H1 (cell line): ENCODE results near the gene FOXQ1. TPM values are rescaled to one million over a fixed set of nuclear protein-coding genes. Genes with fewer than 3 reads are reported as not detected.

ENCODE experiments used
- CTCF ChIA-PET: fragments of 300-600 bp; sonication (Branson Sonifier 250); formaldehyde crosslinking; loops from one replicate; lab custom pipeline; 2021; ENCODE audit not compliant: partially characterized antibody; lab: Charles Lee
- POLR2A ChIA-PET: fragments of 300-600 bp; sonication (Branson Sonifier 250); formaldehyde crosslinking; loops from one replicate; lab custom pipeline; 2021; ENCODE audit warnings: inconsistent platforms; ENCODE audit not compliant: partially characterized antibody; lab: Charles Lee
- DNase-seq, 2 experiments: peaks; one replicate each; pipeline versions ENCODE4 v3.0.0 to v3.0.0-alpha.2; 2010 to 2022; ENCODE audit warnings: low spot score in 2 of 2, low read depth in 1 of 2, mixed read lengths in 1 of 2
- FAIRE-seq: peaks from 2 replicates; lab custom pipeline; 2011; peaks lifted over from hg19 to GRCh38; lab: Jason Lieb, UNC
- H2AFZ ChIP-seq: 2 replicates; pipeline ENCODE4 v1.8.1; 2012; ENCODE audit warnings: low read length, inconsistent platforms
- H2AK5ac ChIP-seq: 2 replicates; pipeline ENCODE4 v1.6.1; 2013; ENCODE audit warnings: low read depth, low read length
- H2BK120ac ChIP-seq: replicated peaks from 2 replicates; pipeline ENCODE3; 2013; ENCODE audit warnings: low read depth, low read length, inconsistent platforms
- H2BK12ac ChIP-seq: 2 replicates; pipeline ENCODE4 v1.6.1; 2013; ENCODE audit warnings: low read depth, low read length
- H2BK15ac ChIP-seq: 2 replicates; pipeline ENCODE4 v1.6.1; 2013; ENCODE audit warnings: low read length
- H2BK20ac ChIP-seq: 2 replicates; pipeline ENCODE4 v1.6.1; 2013; ENCODE audit warnings: low read length
- H2BK5ac ChIP-seq: 2 replicates; pipeline ENCODE4 v1.6.1; 2013; ENCODE audit warnings: low read depth, low read length
- H3K14ac ChIP-seq: 2 replicates; pipeline ENCODE4 v1.6.1; 2013; ENCODE audit warnings: inconsistent platforms; ENCODE audit not compliant: insufficient read length
- H3K18ac ChIP-seq: 2 replicates; pipeline ENCODE4 v1.6.1; 2013; ENCODE audit warnings: low read length; ENCODE audit errors: extremely low read depth
- H3K23ac ChIP-seq: 2 replicates; pipeline ENCODE4 v1.6.1; 2013; ENCODE audit warnings: inconsistent platforms; ENCODE audit not compliant: insufficient read length
- H3K23me2 ChIP-seq: 2 replicates; pipeline ENCODE4 v1.6.1; 2013; ENCODE audit warnings: low read depth, low read length
- H3K27ac ChIP-seq: 2 replicates; pipeline ENCODE4 v1.6.1; 2011; ENCODE audit warnings: low read depth, low read length, inconsistent platforms
- H3K27me3 ChIP-seq, 4 experiments: replicated peaks in 1 of 4; 1 replicate in 1 of 4; 2 replicates in 3 of 4; pipeline versions ENCODE4 v1.6.1 to v1.8.1; 2011 to 2013; ENCODE audit warnings: low read length in 3 of 4, mild to moderate bottlenecking in 3 of 4, inconsistent platforms in 2 of 4, mixed read lengths in 2 of 4, moderate library complexity in 1 of 4; ENCODE audit not compliant: control insufficient read depth in 3 of 4, insufficient read depth in 3 of 4; ENCODE audit errors: extremely low read depth in 1 of 4
- H3K36me3 ChIP-seq, 4 experiments: 2 replicates each; pipeline versions ENCODE4 v1.6.1 to v1.8.1; 2011 to 2013; ENCODE audit warnings: mild to moderate bottlenecking in 4 of 4, low read length in 3 of 4, moderate library complexity in 2 of 4, control low read depth in 1 of 4, inconsistent platforms in 1 of 4; ENCODE audit not compliant: insufficient read depth in 4 of 4, control insufficient read depth in 2 of 4
- H3K4ac ChIP-seq: replicated peaks from 2 replicates; pipeline ENCODE3; 2013; ENCODE audit warnings: low read length, low read depth, mixed read lengths, inconsistent platforms; ENCODE audit not compliant: insufficient read length
- H3K4me1 ChIP-seq, 4 experiments: replicated peaks in 1 of 4; 1 replicate in 1 of 4; 2 replicates in 3 of 4; pipeline versions ENCODE4 v1.6.1 to v1.8.1; 2011 to 2013; ENCODE audit warnings: low read length in 3 of 4, inconsistent platforms in 2 of 4, mixed read lengths in 1 of 4; ENCODE audit not compliant: insufficient read depth in 4 of 4, control insufficient read depth in 3 of 4
- H3K4me2 ChIP-seq, 2 experiments: 2 replicates each; pipeline versions ENCODE4 v1.6.1 to v1.8.1; 2011 to 2013; ENCODE audit warnings: low read depth in 2 of 2, low read length in 2 of 2, control low read depth in 1 of 2, inconsistent platforms in 1 of 2, mild to moderate bottlenecking in 1 of 2; ENCODE audit not compliant: insufficient read depth in 1 of 2
- H3K4me3 ChIP-seq, 4 experiments: fragments of 200-600, 300-600 bp in 1 of 4; sonication (generic), shearing (Covaris generic), sonication (Bioruptor Twin) in 1 of 4; 2 replicates each; pipeline versions ENCODE4 v1.5.1 to v1.8.1; 2011 to 2016; ENCODE audit warnings: low read length in 4 of 4, low read depth in 3 of 4, control low read depth in 2 of 4, inconsistent platforms in 2 of 4, mild to moderate bottlenecking in 2 of 4, mixed read lengths in 1 of 4, moderate library complexity in 1 of 4; ENCODE audit not compliant: insufficient read depth in 2 of 4; ENCODE audit errors: extremely low read depth in 1 of 4
- H3K56ac ChIP-seq: replicated peaks from 2 replicates; pipeline ENCODE3; 2013; ENCODE audit warnings: low read depth, mild to moderate bottlenecking, mixed read lengths, low read length, inconsistent platforms; ENCODE audit not compliant: insufficient read length
- H3K79me1 ChIP-seq: 2 replicates; pipeline ENCODE4 v1.6.1; 2013; ENCODE audit warnings: low read depth, low read length, control low read depth
- H3K79me2 ChIP-seq, 2 experiments: 2 replicates each; pipeline versions ENCODE4 v1.6.1 to v1.8.1; 2012 to 2013; ENCODE audit warnings: low read length in 2 of 2, mild to moderate bottlenecking in 2 of 2, inconsistent platforms in 1 of 2; ENCODE audit not compliant: insufficient read depth in 2 of 2, control insufficient read depth in 1 of 2
- H3K9ac ChIP-seq, 4 experiments: replicated peaks in 1 of 4; 1 replicate in 1 of 4; 2 replicates in 3 of 4; pipeline versions ENCODE4 v1.6.1 to v1.8.1; 2011 to 2013; ENCODE audit warnings: low read depth in 3 of 4, low read length in 3 of 4, control low read depth in 2 of 4, mild to moderate bottlenecking in 2 of 4, moderate library complexity in 2 of 4, inconsistent platforms in 1 of 4; ENCODE audit errors: extremely low read depth in 1 of 4
- H3K9me3 ChIP-seq, 2 experiments: 2 replicates each; pipeline versions ENCODE4 v1.6.1 to v1.8.1; 2012 to 2013; ENCODE audit warnings: mild to moderate bottlenecking in 2 of 2, moderate library complexity in 2 of 2, control low read depth in 1 of 2, inconsistent platforms in 1 of 2, low read depth in 1 of 2, low read length in 1 of 2, mixed read lengths in 1 of 2; ENCODE audit not compliant: insufficient read depth in 2 of 2
- H4K20me1 ChIP-seq, 2 experiments: replicated peaks in 1 of 2; 2 replicates each; pipeline versions ENCODE3 to v1.8.1; 2011 to 2013; ENCODE audit warnings: inconsistent platforms in 2 of 2, low read length in 2 of 2, mild to moderate bottlenecking in 1 of 2; ENCODE audit not compliant: insufficient read depth in 2 of 2, control insufficient read depth in 1 of 2
- H4K5ac ChIP-seq: 2 replicates; pipeline ENCODE4 v1.6.1; 2013; ENCODE audit warnings: low read length, low read depth, mixed read lengths, inconsistent platforms; ENCODE audit not compliant: insufficient read length
- H4K8ac ChIP-seq: 2 replicates; pipeline ENCODE4 v1.8.0; 2013; ENCODE audit warnings: mild to moderate bottlenecking, moderate library complexity, low read length, inconsistent platforms; ENCODE audit not compliant: insufficient read depth; ENCODE audit errors: extremely low read depth
- H4K91ac ChIP-seq: replicated peaks from 2 replicates; pipeline ENCODE3; 2013; ENCODE audit warnings: low read length, mixed read lengths, inconsistent platforms; ENCODE audit not compliant: insufficient read length
- CHD1 ChIP-seq: IDR thresholded peaks from 2 replicates; pipeline ENCODE4 v1.6.1; 2012; ENCODE audit warnings: low read depth, low read length, improper control_type of control experiment
- CTBP2 ChIP-seq: IDR thresholded peaks from 2 replicates; pipeline ENCODE4 v1.7.0; 2011; ENCODE audit warnings: borderline replicate concordance, mild to moderate bottlenecking, moderate library complexity, mixed read lengths, low read length; ENCODE audit not compliant: insufficient read depth, insufficient read length
- FOSL1 ChIP-seq: IDR thresholded peaks from 2 replicates; pipeline ENCODE4 v1.6.1; 2011; ENCODE audit warnings: mild to moderate bottlenecking, low read depth, low read length, moderate library complexity; ENCODE audit not compliant: insufficient read depth
- JUND ChIP-seq: IDR thresholded peaks from 2 replicates; pipeline ENCODE4 v1.6.1; 2011; ENCODE audit warnings: mild to moderate bottlenecking, improper control_type of control experiment, low read length
- PHF8 ChIP-seq: fragments of 200-600 bp; sonication (generic); conservative IDR thresholded peaks from 2 replicates; pipeline ENCODE4 v1.7.1; 2012; ENCODE audit warnings: low read depth, mild to moderate bottlenecking, inconsistent platforms, low read length, moderate library complexity
- POLR2A ChIP-seq, 2 experiments: IDR thresholded peaks; 1 replicate in 1 of 2; 2 replicates in 1 of 2; pipeline ENCODE4 v1.6.1; 2011; ENCODE audit warnings: low read depth in 2 of 2, low read length in 2 of 2, mild to moderate bottlenecking in 2 of 2; ENCODE audit errors: control extremely low read depth in 1 of 2
- POLR2AphosphoS5 ChIP-seq: IDR thresholded peaks from 2 replicates; pipeline ENCODE4 v1.6.1; 2011; ENCODE audit warnings: low read depth, low read length
- RAD21 ChIP-seq, 2 experiments: IDR thresholded peaks in 1 of 2; conservative IDR thresholded peaks in 1 of 2; 2 replicates each; pipeline ENCODE4 v1.6.1; 2011; ENCODE audit warnings: low read depth in 2 of 2, low read length in 2 of 2, improper control_type of control experiment in 1 of 2, inconsistent platforms in 1 of 2, mild to moderate bottlenecking in 1 of 2, moderate library complexity in 1 of 2
- RNF2 ChIP-seq: fragments of 200-900, 300-1000 bp; sonication (generic); IDR thresholded peaks from 2 replicates; pipeline ENCODE4 v1.7.1; 2016; ENCODE audit warnings: borderline replicate concordance, low read depth, mild to moderate bottlenecking, antibody characterized with exemption, low read length; ENCODE audit not compliant: poor library complexity, severe bottlenecking; ENCODE audit errors: missing control alignments
- SAP30 ChIP-seq: fragments of 300-600 bp; sonication (generic); IDR thresholded peaks from 2 replicates; pipeline ENCODE4 v1.7.1; 2012; ENCODE audit warnings: low read length, moderate library complexity, mild to moderate bottlenecking, inconsistent platforms; ENCODE audit not compliant: insufficient read depth, insufficient replicate concordance
- SIRT6 ChIP-seq: IDR thresholded peaks from one replicate; pipeline ENCODE4 v1.7.1; 2012; ENCODE audit warnings: low read length, inconsistent platforms
- SP4 ChIP-seq: IDR thresholded peaks from 2 replicates; pipeline ENCODE4 v1.6.1; 2012; ENCODE audit warnings: low read length, inconsistent platforms
- TCF12 ChIP-seq: IDR thresholded peaks from 2 replicates; pipeline ENCODE4 v1.6.1; 2011; ENCODE audit warnings: low read depth, mild to moderate bottlenecking, low read length
- YY1 ChIP-seq: IDR thresholded peaks from 2 replicates; pipeline ENCODE4 v1.6.1; 2011; ENCODE audit warnings: low read depth, mild to moderate bottlenecking, low read length
- WGBS, 2 experiments: shearing (Covaris generic) in 1 of 2; methylation state at CpG; one replicate each; pipeline versions ENCODE4 v1.1.6 to v1.1.7; 2013 to 2015; ENCODE audit warnings: low lambda C conversion rate in 2 of 2, mixed read lengths in 2 of 2, inconsistent platforms in 1 of 2, low coverage in 1 of 2, missing lambda C conversion rate in 1 of 2; ENCODE audit not compliant: insufficient replicate concordance in 2 of 2, insufficient coverage in 1 of 2, insufficient read length in 1 of 2; ENCODE audit errors: extremely low coverage in 1 of 2, missing lambda C conversion rate in 1 of 2; 5-methylcytosine and 5-hydroxymethylcytosine counted together
- polyA plus RNA-seq, 7 experiments: library from polyadenylated mRNA; depleted of rRNA in 3 of 7; stranded (reverse) in 5 of 7; unstranded in 2 of 7; fragments of >200 nt in 5 of 7; fragments of 200-250 nt in 2 of 7; gene quantifications; 1 replicate in 5 of 7; 2 replicates in 1 of 7; 4 replicates in 1 of 7; pipeline versions ENCODE4 v1.2.1 to v1.2.3, GENCODE V29; 2011 to 2013; ENCODE audit warnings: missing spikeins in 2 of 7, mixed read lengths in 2 of 7
- total RNA-seq: library from RNA; stranded (reverse); fragmentation: NEBNext Ultra II Directional; extraction: Animal tissue kit (Norgen Biotek cat#: 25700); gene quantifications from 2 replicates; pipeline ENCODE4 v1.2.1, GENCODE V29; 2021
- TF ChIP-seq, protein P1 (sequence below): IDR thresholded peaks from 2 replicates; pipeline ENCODE4 v1.6.1; 2012; ENCODE audit warnings: inconsistent platforms

FOXQ1 gene
- total and polyA plus RNA-seq, 2 of the 8 experiments (the other 6 are each of a cell fraction or from before 2014, with no cell fraction given), result 0.03 TPM; not detected in 1

DNA sequence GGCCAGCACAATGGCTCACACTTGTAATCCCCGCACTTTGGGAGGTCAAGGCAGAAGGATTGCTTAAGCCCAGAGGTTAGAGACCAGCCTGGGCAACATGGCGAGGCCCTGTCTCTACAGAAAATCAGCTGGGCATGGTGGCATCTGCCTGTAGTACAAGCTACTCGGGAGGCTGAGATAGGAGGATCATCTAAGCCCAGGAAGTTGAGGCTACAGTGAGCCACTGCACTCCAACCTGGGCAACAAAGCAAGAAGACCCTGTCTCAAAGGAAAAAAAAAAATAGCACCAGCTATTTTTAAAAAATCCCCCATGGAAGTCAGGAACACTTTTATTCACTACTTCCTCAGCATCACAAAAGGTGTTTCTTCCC, 45.2 kb upstream of the FOXQ1 start:
- Histone ChIP-seq H3K27ac (no peak overlapping the region), H3K56ac (no peak overlapping the region), H4K8ac (no peak overlapping the region), H2BK12ac (no peak overlapping the region), H2BK20ac (no peak overlapping the region), H3K4me1 (peaks cover 0 to 5% (median 2%) of the 10 kb centered on the region in 4 experiments; a peak in 2 of 7 replicates), H3K36me3 (no peaks in the 10 kb centered on the region), H3K79me1 (no peaks in the 10 kb centered on the region), H3K4me2 (no peak overlapping the region), H4K91ac (no peak overlapping the region), H3K4ac (no peak overlapping the region), H3K9me3 (no peaks in the 10 kb centered on the region), H2BK120ac (no peak overlapping the region), H3K4me3 (no peak overlapping the region), H2BK15ac (no peak overlapping the region), H3K14ac (no peak overlapping the region), H3K9ac (no peak overlapping the region), H4K5ac (no peak overlapping the region), H2AK5ac (no peak overlapping the region), H2AFZ (no peak overlapping the region), H3K79me2 (no peaks in the 10 kb centered on the region), H2BK5ac (no peak overlapping the region), H3K18ac (no peak overlapping the region), H3K23ac (no peak overlapping the region), H3K23me2 (no peaks in the 10 kb centered on the region), H3K27me3 (no peaks in the 10 kb centered on the region), H4K20me1 (peaks cover 0 to 2% of the 10 kb centered on the region in 2 experiments)
- ChIA-PET CTCF (interaction anchor here (1.6 to 1.7 kb wide), 2 partner anchors 31 to 44 kb away, joined by 3 read pairs; no protein-coding TSS in a partner anchor), POLR2A (no interaction called here)
- whole genome bisulfite sequencing, 2 experiments, result 93% methylated on average over 3 of the region's 3 CpGs; no CpG with 5 or more reads in 1 of the 2 experiments
- DNase-seq, result no peak
- FAIRE-seq, result no peak
- TF ChIP-seq POLR2AphosphoS5 (no peak), SP4 (no peak), PHF8 (no peak), SAP30 (no peak), RAD21 (IDR thresholded peaks at IDR 0.05 in 1 of 2, conservative IDR thresholded peaks at IDR 0.05 in 1 of 2; ENCODE audit: low read depth in 2 of 2, low read length in 2 of 2) (no peak), SIRT6 (no peak), YY1 (no peak), RNF2 (no peak), TCF12 (no peak), FOSL1 (no peak), CTBP2 (no peak), JUND (no peak), CHD1 (no peak), POLR2A (IDR thresholded peaks at IDR 0.05; ENCODE audit: control extremely low read depth in 1 of 2, low read depth in 2 of 2, low read length in 2 of 2) (no peak)
- TF ChIP-seq, protein P1, sequence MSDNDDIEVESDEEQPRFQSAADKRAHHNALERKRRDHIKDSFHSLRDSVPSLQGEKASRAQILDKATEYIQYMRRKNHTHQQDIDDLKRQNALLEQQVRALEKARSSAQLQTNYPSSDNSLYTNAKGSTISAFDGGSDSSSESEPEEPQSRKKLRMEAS, result no peak
